ENCODE results near the gene CHFR.
"Not testable (repeated sequence)": the region's sequence is repeated elsewhere in the genome, so short reads cannot be mapped to it uniquely, and the experiment has no call there.

The CHFR gene

DNA sequence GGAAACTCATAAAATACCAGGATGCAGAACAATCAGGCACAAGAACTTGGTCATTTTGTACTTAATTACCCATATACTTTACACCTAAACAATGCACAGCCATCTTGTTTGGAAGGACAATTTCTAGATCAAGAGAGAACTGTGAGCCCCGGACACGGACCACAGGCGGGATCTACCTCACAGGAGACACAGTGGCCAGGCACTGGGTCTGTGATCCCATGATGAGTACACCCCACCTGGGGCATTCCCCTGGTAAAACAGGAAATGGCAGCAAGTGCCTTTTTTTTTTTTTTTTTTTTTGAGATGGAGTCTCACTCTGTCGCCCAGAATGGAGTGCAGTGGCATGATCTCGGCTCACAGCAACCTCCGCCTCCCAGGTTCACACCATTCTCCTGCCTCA is 74.0 kb downstream of the CHFR start:
- TF ChIP-seq, protein P1, sequence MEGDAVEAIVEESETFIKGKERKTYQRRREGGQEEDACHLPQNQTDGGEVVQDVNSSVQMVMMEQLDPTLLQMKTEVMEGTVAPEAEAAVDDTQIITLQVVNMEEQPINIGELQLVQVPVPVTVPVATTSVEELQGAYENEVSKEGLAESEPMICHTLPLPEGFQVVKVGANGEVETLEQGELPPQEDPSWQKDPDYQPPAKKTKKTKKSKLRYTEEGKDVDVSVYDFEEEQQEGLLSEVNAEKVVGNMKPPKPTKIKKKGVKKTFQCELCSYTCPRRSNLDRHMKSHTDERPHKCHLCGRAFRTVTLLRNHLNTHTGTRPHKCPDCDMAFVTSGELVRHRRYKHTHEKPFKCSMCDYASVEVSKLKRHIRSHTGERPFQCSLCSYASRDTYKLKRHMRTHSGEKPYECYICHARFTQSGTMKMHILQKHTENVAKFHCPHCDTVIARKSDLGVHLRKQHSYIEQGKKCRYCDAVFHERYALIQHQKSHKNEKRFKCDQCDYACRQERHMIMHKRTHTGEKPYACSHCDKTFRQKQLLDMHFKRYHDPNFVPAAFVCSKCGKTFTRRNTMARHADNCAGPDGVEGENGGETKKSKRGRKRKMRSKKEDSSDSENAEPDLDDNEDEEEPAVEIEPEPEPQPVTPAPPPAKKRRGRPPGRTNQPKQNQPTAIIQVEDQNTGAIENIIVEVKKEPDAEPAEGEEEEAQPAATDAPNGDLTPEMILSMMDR (IDR thresholded peaks at IDR 0.05; ENCODE audit: control insufficient read depth, insufficient read depth, low read depth, low read length, missing control alignments), result no peak
- DNase-seq (ENCODE audit: low read depth), result no peak
- H3K4me3 ChIP-seq (ENCODE audit: control insufficient read depth, low read depth, low read length), result no peak overlapping the region

DNA sequence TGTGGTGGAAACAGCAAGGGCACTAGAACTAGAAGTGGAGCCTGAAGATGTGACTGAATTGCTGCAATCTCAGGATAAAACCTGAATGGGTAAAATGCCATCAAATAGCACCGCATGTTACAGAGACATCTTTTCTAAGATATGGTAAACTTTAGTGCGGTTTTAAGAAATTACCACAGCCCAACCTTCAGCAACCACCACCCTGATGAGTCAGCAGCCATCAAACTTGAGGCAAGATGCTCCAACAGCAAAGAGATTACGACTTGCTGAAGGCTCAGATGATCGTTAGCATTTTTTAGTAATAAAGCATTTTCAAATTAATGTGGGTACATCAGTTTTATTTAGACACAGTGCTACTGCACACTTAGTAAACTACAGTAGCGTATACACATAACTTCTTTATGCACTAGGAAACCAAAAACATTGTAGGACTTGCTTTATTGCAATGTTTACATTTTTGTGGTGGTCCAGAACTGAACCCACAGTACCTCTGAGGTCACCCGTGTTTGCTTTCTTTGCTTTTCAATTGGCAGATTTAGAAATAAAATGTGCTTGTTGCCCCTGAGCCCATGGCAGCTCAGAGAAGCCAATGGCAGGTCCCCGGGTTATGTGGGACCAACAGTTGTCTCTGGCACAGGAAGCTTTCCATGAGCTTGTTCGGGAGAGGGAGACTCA is 74.6 kb downstream of the CHFR start:
- no peak overlapping the region for H3K4me3 ChIP-seq (ENCODE audit: control insufficient read depth, low read depth, low read length)
- TF ChIP-seq, protein P1 (IDR thresholded peaks at IDR 0.05; ENCODE audit: control insufficient read depth, insufficient read depth, low read depth, low read length, missing control alignments), result no peak
- DNase-seq (ENCODE audit: low read depth), result peak; percentile 71

DNA sequence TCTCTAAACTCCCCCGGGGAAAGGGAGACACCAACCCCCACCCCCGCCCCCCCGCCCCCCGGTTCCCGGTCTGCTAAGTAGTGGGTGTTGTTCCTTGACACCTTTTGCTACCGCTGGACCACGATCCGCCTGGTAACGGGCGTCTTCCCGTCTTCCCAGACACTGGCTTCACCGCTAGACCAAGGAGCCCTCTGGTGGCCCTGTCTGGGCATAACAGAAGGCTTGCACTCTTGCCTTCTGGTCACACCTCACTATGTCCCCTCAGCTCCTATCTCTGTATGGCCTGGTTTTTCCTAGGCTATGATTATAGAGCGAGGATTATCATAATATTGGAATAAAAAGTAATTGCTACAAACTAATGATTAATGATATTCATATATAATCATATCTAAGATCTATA is 78.0 kb downstream of the CHFR start:
- DNase-seq (ENCODE audit: low read depth), result not testable (repeated sequence)

DNA sequence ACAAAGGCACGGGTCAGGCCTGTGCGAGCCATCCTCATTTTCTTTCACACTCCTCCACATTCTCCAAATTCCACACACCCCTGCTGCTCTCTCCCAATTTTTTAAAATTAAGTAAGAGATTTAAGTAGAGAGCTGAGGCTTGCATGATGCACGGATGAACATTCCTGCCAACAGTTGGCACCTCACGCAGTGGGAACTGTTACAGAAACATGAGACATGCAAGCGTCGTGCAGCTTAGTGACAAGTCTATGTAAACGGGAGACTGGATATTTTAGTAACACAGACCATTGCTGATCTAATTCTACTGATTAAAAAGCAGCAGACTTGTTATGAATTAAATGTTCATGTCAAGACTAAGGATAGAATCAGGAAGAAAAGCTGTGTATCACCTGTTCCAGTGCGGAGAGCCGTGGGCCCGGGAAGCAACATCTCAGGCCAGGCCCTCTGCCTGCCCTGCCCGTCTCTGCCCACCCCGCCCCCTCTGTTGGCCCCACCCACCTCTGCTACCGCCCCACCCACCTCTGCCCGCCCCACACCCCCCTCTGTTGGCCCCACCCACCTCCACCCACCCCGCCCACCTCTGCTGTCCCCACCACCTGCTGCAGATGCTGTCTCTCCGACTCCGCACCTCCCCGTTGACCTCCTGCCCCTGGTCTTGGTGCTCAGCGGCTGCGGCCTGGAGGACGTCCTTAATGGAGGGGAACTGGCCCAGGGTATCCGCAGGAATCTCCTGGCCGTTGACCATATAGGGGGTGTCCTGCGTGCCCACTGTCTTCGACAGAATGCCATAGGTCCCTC is 79.9 kb downstream of the CHFR start:
- TF ChIP-seq, protein P1 (IDR thresholded peaks at IDR 0.05; ENCODE audit: control insufficient read depth, insufficient read depth, low read depth, low read length, missing control alignments), result no peak
- H3K4me3 ChIP-seq (ENCODE audit: control insufficient read depth, low read depth, low read length), result no peak overlapping the region
- no peak for DNase-seq (ENCODE audit: low read depth)

More for the DNA sequence above, 78.0 kb downstream of the CHFR start:
- TF ChIP-seq, protein P1 (IDR thresholded peaks at IDR 0.05; ENCODE audit: control insufficient read depth, insufficient read depth, low read depth, low read length, missing control alignments), result peak; percentile 33
- H3K4me3 ChIP-seq (ENCODE audit: control insufficient read depth, low read depth, low read length), result not testable (repeated sequence)

DNA sequence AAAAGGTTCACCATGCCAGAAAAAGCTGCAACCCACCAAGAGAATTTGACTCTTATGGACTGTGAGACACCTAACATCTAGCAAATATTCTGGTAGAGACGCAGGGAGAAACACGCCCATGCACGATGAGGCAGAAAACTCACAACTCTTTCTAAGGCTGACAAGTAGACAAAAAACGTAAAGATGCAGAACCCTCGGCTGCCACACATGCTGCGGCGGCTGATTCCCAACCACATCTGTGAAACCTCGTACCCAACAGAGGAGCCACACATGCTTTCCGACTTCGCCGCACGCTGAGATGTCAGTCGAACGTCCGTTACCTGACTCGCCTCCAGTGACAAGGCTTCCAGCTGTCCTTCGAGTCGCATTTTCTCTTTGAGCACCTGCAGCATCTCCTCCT is 80.5 kb downstream of the CHFR start:
- no peak for DNase-seq (ENCODE audit: low read depth)
- TF ChIP-seq, protein P1 (IDR thresholded peaks at IDR 0.05; ENCODE audit: control insufficient read depth, insufficient read depth, low read depth, low read length, missing control alignments), result no peak
- no peak overlapping the region for H3K4me3 ChIP-seq (ENCODE audit: control insufficient read depth, low read depth, low read length)

DNA sequence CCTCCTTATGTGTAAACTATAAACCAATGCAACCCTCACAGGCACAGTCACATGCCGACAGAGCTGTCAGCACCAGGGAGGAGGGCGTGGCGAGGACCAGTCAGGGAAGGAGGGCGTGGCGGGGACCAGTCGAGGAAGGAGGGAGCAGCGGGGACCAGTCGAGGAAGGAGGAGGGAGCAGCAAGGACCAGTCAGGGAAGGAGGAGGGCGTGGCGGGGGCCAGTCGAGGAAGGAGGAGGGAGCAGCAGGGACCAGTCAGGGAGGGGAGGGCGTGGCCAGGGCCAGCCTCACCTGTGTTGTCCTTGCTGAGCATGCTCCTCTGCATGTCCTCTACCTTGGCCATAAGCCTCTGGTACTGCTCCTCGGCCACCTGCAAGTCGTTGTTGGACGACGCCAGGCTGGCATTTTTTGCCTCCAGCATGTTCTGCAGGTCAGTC is 83.0 kb downstream of the CHFR start:
- H3K4me3 ChIP-seq (ENCODE audit: control insufficient read depth, low read depth, low read length), result no peak overlapping the region
- TF ChIP-seq, protein P1 (IDR thresholded peaks at IDR 0.05; ENCODE audit: control insufficient read depth, insufficient read depth, low read depth, low read length, missing control alignments), result no peak
- no peak for DNase-seq (ENCODE audit: low read depth)

All from AG09309 (cell line).